Fibroblast of lung (primary cell): ENCODE data around the gene LRRC15.

Source experiments
- EZH2 ChIP-seq: IDR thresholded peaks from 2 replicates; pipeline ENCODE4 v1.5.1; 2012; ENCODE audit warnings: low read length, control low read depth, mild to moderate bottlenecking; ENCODE audit errors: missing control alignments
- TF ChIP-seq, protein P1 (sequence below), 2 donors: IDR thresholded peaks in 1 of 2; conservative IDR thresholded peaks in 1 of 2; 1 replicate in 1 of 2; 2 replicates in 1 of 2; pipeline ENCODE4 v1.5.1; 2011 to 2012; ENCODE audit warnings: low read length in 2 of 2, control low read depth in 1 of 2, inconsistent platforms in 1 of 2, low read depth in 1 of 2, mild to moderate bottlenecking in 1 of 2

DNA sequence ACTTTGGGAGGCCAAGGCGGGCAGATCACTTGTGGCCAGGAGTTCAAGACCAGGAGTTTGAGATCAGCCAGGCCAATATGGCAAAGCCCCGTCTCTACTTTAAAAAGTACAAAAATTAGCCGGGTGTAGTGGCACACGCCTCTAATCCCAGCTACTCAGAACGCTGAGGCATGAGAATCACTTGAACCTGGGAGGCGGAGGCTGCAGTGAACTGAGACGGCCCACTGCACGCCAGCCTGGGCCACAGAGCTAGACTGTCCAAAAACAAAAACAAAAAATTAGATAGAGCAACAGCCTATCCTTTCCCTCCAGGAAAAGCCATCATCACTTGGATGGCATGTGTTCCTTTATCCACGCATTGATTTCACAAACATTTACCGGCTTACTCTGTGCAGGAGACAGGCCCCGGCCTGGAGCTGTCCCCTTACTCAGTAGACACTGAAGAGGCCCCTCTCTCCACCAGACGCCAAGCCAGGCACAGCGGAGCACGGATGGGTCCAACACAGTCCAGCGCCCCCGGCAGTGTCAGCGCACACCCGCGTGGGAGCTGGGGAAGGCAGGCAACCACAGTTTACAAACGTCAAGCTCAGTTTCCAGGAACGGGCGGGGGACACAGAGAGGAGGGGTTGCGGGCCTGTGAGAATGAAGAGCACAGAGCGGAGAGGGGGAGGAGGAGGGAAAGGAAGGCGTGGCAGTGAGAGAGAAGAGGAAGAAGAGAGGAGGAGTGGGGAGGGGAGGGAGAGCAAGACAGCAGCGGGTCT, 26.4 kb upstream of the LRRC15 start:
- TF ChIP-seq, protein P1, sequence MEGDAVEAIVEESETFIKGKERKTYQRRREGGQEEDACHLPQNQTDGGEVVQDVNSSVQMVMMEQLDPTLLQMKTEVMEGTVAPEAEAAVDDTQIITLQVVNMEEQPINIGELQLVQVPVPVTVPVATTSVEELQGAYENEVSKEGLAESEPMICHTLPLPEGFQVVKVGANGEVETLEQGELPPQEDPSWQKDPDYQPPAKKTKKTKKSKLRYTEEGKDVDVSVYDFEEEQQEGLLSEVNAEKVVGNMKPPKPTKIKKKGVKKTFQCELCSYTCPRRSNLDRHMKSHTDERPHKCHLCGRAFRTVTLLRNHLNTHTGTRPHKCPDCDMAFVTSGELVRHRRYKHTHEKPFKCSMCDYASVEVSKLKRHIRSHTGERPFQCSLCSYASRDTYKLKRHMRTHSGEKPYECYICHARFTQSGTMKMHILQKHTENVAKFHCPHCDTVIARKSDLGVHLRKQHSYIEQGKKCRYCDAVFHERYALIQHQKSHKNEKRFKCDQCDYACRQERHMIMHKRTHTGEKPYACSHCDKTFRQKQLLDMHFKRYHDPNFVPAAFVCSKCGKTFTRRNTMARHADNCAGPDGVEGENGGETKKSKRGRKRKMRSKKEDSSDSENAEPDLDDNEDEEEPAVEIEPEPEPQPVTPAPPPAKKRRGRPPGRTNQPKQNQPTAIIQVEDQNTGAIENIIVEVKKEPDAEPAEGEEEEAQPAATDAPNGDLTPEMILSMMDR (conservative IDR thresholded peaks at IDR 0.05 in 1 of 2, IDR thresholded peaks at IDR 0.05 in 1 of 2; ENCODE audit: low read depth in 1 of 2, low read length in 2 of 2): no peak
- TF ChIP-seq EZH2: no peak
